GM21390 (cell line): ENCODE results near the gene ATP6AP1.

Experiments
- ATAC-seq: cut with Tn5 transposase; IDR thresholded peaks from one replicate; pipeline ENCODE4 v1.9.1; 2021; ENCODE audit not compliant: unreplicated experiment

The ATP6AP1 gene

DNA sequence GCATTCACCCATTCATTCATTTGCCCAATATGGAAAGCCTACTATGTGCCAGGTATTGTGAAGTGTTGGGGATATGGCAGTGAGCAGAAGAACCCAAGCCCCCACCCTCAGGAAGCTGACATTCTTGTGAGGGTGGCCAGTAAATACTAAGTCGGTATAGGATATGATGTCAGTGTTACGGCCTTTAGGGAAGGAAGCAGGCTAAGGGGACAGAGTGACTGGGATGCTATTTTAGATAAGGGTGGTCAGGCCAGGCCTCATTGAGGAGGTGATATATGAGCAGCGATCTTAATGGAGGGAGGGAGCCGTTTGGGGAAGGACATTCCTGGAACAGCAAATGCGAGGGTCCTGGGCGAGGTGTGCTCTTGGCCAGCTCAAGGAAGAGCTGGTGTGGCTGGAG is 2.0 kb downstream of the ATP6AP1 start:
- ATAC-seq = no peak

DNA sequence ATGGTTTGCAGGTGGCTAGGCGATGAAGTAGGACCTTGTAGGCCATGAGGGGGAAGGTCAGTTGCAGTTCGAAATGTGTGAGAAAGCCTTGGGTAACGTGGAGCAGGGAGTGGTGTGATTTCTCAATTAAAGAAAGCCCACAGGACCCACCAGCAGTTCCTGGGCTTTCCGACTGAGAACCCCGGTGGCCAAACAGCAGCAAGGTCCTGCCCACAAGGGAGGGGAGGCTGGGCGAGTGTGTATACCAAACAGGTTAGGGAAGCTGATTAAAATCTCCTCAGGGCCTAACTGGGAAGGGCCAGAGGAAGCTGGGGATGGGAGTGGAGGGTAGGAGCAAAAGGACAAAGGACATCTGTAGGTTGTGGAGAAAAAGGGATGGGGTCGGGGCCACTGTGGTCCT is 2.4 kb downstream of the ATP6AP1 start:
- no peak for ATAC-seq

DNA sequence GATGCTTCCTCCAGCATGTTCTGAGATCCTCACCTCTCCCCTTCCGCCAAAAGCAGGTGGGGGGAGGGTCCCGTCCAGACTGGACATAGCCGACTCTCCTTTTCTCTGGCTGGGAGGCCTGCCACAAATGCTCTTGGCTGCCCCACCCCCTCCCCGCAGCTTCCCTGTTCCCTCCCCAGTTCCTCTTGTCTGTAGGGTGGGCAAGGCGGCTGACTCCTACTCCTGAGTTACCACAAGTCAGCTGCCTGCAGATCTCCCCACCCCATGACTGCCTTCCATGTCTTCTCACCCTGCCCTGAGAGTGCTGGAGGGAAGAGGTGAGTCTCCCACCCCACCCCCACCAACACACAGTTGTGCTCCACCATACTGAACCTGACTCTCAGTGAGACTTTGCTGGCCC is 2.9 kb downstream of the ATP6AP1 start:
- ATAC-seq = no peak

DNA sequence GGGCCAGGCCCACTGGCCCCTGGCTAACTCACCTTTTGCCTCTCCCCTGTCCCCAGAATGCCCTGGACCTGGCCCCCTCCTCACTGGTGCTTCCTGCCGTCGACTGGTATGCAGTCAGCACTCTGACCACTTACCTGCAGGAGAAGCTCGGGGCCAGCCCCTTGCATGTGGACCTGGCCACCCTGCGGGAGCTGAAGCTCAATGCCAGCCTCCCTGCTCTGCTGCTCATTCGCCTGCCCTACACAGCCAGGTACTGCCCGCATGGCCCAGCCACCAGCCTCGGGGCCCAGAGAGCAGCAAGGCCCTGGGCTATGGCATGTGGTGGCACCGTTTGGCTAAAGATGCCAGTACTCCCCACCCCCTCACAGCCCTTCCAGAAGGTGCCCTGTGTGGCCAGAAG is 3.7 kb downstream of the ATP6AP1 start:
- no peak for ATAC-seq

DNA sequence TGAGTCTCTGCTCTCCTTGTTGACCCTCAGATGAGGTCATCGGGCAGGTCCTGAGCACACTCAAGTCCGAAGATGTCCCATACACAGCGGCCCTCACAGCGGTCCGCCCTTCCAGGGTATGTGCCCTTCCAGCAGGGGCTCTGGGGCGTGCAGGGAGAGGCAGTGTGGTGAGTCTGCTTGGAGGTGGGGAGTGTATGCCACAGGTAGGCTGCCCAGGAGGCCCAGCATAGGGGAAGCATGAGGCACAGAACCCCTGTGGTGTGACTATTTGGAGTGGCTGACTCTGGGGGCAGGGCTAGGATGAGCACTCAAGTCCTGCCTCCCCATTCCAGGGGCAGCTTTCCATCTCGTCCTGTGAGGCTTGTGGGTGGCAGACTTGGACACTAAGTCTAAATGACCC is 5.1 kb downstream of the ATP6AP1 start:
- ATAC-seq = no peak

DNA sequence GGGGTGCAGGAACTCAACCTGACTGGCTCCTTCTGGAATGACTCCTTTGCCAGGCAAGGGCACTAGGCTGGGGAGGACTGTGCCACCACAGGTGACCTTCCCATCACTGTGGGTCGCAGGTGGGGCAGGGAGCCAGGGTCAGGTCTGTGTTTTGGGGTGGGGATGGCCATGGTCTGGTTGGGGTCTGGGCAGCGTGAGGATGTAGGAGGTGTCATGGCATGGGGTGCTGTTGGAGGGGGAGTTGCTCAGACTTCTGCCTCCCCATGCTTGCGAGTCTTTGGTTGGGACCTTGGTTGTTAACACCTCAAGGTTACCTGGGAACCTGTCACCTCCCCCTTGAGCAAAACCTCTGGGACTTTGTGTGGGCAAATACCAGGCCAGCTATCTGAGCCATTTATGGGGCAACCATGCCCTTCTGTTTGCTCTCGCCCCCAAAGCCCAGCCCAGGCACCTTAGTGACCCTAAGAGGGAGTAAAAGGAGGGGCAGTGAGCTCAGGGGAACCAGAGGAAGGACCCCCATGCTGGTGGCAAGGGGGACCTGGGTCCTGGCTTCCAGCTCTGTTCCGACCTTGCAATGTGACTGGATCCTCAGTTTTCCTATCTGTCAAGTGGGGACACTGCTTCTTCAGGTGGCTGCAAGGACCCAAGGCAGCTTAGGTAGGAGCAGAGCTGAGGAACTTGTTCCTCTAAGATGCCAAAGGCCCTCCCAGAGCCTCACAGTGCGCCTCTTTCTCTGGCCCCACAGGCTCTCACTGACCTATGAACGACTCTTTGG is 6.1 kb downstream of the ATP6AP1 start:
- no peak for ATAC-seq

DNA sequence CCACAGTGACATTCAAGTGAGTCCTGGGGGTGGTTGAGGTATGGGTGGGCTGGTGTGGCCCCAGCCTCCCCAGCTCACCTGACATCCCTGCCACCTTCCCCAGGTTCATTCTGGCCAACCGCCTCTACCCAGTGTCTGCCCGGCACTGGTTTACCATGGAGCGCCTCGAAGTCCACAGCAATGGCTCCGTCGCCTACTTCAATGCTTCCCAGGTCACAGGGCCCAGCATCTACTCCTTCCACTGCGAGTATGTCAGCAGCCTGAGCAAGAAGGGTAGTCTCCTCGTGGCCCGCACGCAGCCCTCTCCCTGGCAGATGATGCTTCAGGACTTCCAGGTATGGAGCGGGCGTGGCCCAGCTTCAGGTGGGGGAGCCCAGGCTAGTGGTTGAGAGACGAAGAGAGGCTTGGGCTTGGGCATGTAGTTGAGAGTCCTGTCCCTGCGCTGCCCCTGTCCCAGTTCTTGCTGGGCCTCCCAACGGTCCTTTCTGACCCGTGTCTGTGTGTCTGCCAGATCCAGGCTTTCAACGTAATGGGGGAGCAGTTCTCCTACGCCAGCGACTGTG is 6.8 kb downstream of the ATP6AP1 start:
- ATAC-seq = no peak

DNA sequence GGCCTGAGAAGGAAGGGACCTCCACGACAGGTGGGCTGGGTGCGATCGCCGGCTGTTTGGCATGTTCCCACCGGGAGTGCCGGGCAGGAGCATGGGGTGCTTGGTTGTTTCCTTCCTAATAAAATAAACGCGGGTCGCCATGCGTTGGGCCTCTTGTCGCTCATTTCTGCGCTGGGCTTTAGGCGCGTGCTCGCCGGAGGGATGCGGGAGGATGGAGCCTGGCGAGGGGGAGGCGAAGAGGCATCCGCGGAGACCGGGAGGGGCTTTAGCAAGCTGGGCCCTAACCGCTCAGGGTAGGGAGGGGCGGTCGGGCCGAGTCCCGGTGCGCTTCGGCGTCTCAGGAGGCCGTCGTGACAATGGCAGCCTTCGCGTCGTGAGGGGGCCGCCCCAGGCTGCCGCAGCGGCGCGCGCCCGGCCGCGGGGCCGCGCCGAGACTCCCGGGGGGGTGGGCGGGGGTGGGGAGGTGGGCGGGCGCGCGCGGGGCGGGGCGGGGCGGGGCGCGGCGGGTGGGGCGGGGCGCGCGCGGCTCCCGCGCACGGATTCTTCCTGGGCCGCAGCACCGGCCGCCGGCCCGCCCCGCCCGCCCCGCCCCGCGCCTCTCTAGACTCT is 8.0 kb downstream of the ATP6AP1 start:
- ATAC-seq = no peak

DNA sequence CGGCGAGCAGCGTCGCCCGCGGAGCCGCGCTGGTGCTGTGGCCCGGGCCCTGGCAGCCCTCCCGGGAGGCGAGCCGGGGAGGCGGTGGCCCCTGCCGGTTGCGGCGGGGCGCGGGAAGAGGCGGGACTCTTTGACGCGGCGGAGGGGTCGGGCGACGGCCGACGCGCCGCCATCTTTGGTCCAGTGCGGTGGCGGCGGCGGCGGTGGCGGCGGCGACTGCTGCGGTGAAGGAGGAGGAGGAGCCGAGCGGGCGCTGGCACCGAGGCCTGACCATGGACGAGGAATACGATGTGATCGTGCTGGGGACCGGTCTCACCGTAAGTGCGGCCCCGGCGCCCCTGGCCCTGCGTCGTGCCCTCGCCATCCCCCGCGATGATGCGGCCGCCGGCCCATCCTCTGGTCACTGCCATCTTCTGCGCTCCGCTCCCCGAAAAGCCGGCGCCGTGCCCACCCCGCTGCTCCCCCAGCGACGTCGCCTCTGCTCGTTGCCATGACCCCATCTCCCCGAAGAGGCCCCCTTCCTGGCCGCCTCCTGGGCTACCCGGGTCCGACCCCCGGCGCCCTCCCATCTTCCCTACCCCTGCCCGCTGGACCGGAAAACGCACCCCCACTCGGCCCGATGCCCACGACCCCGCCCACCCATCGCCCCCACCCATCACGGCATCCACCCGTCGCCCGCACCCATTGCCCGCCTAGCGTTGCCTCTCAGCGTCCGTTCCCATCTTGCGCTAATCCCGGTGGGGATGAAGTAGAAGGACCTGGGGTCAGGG is 8.7 kb downstream of the ATP6AP1 start, which contains the start of gene GDI1:
Gene GDI1, plus strand, starts transcription at position 172 of the 770 bp plus-strand sequence. Its CDS starts 101 bp downstream, at position 273.
- ATAC-seq = no peak

DNA sequence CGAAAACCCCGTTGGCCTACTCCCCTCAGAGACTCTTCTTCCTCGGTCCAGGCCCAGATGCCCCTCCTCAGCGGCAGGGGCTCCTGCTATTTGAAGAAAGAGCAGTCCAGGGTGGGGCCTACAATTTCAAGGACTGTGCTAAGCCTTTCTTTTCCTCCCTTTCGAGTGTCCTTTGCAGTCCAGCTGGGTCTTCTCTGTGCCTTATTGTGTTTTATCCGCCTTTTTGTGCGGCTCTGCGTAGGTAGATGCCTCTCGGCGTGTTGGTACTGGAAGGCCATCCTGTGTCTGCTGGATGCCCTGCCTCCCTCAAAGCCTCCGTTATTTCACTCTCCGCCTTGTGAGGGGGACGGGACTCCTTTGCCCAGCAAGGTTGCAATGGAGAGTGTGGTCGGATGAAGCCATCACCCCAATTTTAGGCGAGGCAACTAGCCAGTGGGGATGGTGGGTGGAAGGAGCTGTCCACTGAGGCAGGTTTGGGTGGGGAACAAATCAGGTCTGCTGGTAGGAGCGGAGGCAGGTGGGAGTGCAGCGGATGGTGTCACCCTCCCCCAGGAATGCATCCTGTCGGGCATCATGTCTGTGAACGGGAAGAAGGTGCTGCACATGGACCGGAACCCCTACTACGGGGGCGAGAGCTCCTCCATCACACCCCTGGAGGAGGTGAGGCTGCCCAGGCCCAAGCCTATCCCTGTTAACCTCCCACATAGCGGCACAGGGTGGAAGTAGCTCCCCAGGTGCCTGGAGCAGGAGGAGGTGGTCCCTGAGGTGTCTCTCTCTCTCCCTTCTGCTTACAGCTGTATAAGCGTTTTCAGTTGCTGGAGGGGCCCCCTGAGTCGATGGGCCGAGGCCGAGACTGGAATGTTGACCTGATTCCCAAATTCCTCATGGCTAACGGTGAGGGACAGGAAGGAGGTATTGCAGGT is 9.8 kb downstream of the ATP6AP1 start:
- no peak for ATAC-seq

DNA sequence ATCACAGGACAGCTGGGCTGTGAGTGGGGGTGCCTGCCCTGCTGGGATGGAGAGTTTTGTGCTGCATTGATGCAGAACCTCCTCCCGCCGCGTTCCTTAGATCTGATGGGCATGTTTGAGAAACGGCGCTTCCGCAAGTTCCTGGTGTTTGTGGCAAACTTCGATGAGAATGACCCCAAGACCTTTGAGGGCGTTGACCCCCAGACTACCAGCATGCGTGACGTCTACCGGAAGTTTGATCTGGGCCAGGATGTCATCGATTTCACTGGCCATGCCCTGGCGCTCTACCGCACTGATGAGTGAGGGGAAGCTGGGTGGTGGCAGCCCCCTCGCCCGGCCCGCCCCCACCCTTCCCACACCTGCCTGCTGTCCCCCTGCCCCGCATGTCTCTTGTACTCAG is 11.4 kb downstream of the ATP6AP1 start:
- no peak for ATAC-seq

DNA sequence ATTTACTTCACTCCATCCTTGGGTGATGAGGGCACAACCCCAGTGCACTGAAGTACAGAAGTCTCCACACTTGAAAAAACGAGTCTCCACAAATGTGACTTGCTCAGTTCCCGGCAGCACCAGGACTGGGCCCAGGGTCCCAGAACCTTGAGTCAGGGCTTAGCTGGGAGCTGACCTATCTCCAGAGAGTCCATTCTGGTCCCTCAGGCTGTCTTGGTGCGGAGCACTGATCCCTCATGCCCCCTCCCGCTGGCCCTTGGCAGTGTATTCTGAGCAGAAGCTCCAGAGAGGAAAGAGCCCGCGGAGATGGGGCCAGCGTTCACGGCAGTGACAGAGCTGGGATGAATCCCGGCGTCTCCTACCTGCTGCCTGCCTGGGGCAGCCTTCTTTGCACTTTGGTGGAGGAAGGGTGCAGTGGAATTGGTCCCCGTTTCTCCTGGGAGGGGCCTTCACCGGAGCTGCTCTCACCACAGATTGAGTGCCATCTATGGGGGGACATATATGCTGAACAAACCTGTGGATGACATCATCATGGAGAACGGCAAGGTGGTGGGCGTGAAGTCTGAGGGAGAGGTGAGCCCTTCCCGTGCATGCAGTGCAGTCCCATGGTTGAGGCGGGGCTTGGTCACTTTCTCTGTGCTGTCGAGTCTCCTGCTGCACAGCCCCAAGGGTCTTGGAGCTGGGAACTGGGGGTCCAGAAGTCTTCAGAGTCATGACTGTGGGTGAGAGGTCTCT is 12.3 kb downstream of the ATP6AP1 start:
- ATAC-seq = no peak

DNA sequence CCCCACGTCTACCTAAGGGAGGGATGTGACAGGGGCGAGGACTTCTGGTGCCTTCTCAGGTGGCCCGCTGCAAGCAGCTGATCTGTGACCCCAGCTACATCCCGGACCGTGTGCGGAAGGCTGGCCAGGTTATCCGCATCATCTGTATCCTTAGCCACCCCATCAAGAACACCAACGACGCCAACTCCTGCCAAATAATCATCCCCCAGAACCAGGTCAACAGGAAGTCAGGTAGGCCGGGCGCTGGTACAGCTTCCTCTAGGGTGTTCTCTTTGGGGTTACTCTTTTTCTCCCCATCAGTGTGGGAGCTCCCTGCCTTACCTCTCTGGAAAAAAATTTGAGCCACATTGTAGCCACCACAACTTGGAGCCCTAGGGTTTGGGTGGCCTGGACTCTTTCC is 13.1 kb downstream of the ATP6AP1 start:
- ATAC-seq = no peak

DNA sequence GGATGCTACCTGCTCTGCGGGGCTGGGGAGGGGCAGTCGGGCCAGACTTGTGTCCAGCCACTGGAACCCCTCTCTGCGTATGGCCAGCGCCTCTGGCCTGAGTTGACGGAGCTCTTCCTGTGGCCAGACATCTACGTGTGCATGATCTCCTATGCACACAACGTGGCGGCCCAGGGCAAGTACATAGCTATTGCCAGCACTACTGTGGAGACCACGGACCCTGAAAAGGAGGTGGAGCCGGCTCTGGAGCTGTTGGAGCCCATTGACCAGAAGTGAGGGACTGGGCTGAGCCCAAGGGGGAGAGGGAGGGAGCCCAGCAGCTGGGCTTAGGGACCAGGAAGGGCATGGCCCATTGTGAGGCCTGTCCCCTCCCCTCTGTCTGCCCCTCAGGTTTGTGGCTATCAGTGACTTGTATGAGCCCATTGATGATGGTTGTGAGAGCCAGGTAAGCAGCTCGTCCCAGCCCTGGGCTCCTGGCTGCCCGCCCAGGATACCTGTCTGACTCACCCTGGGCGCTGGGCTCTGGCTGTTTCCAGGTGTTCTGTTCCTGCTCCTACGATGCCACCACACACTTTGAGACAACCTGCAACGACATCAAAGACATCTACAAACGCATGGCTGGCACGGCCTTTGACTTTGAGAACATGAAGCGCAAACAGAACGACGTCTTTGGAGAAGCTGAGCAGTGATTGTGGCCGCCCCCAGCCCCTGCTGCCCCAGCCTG is 13.7 kb downstream of the ATP6AP1 start:
- ATAC-seq = no peak

DNA sequence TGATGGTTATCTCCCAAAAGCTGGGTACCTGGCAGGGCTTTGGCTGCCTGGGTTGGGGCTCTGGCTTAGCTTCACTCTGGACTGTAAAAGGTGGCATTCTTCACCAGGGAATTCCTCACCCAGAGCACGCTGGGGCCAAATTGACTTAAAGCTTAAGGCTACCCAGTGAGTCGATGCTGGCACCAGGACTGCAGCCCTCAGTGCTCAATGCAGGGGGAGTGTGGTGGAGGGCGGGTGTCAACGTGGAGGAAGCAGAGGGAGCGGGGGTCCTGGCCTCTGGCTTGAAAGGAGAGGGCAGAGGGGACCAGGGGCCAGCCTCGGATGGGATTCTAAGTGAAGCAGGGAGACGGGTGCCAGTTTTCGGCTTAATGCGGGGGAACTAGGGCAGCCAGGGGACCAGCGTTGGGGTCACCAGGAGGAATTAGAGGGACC is 15.0 kb downstream of the ATP6AP1 start:
- no peak for ATAC-seq

DNA sequence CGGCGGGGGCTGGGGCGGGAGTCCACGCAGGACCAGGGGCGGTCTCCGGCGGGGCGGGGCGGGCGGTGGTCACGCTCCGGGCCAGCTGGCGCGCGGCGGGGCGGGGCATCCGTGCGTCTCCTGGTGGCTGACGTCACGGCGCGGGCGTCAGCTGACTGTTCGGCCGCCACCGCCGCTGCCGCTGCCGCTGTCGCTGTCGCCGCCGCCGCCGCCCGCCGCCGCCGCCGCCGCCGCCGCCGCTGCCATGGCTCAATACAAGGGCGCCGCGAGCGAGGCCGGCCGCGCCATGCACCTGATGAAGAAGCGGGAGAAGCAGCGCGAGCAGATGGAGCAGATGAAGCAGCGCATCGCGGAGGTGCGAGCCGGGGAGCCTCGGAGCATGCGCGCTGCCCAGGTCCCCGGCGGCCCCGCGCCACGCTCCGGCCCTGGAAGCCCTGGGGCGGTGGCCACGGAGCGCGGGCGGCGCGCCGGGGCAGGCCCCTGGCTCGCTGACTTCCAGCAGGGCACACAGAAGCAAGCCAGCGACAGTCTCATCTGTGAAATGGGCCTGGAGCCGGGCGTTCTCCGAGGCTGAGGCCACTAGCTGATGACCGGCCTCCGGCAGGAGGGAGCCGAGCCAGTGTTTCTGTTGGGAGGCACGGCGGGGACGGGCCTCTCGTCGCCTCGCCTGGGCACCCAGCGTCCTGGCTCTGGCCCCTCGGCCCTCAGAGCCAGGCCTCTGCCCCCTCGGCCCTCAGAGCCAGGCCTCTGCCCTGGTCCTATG is 15.7 kb downstream of the ATP6AP1 start, which contains the start of gene FAM50A:
Gene FAM50A, plus strand, starts transcription at position 150 of the 763 bp plus-strand sequence. Its CDS starts 95 bp downstream, at position 245.
- peak; percentile 78 for ATAC-seq

DNA sequence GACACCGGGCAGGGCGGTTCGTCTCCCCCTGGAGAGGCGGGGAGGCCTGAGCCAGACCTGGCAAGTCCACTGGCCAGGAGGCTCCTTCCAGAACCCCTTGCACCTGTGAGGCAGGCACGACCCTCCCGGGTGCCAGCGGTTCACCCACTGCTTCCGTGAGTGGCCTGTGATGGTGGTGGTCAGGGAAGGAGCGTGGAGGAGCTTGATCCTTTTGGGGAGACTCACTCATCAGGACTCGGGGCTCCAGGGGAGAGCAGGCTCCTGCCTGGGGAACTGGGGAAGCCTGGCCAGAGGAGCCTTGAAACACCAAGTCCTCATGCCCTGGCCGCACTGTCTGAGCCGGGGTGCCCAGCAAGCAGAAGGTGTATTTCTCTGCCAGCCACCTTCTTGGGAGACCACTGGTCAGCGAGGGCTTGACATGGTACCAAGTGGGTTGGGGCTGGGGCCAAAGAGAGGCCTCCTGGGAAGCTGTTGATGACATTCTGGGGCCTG is 16.3 kb downstream of the ATP6AP1 start:
- ATAC-seq = no peak

DNA sequence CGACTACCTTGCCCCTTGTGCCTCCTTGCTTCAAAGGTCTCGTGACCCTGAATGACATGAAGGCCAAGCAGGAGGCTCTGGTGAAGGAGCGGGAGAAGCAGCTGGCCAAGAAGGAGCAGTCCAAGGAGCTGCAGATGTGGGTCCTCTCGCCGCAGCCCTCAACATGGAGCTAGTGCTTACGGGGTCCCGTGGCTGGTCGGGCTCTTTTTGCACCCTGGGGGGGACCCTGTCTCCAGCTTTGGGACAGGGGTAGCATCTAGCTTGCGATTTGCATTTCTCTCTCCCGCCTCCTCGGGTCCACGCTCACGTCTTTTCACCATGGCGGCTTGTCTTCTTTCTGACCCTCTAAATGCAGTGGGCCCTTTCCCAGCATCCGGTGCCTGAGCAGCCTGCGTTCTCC is 17.3 kb downstream of the ATP6AP1 start:
- ATAC-seq = no peak
